Transverse colon (tissue), 4 donors: ENCODE data around the gene ZBTB7C. TPM values are rescaled to one million over a fixed set of nuclear protein-coding genes. Genes with fewer than 3 reads are reported as not detected.

Experiments
- DNase-seq: peaks from one replicate; pipeline ENCODE4 v3.0.0-alpha.2; 2019
- H3K27ac ChIP-seq, 4 donors: fragments of 200-600 bp; sonication (generic); 2 replicates each; pipeline ENCODE4 v1.5.1; 2016 to 2018; ENCODE audit warnings: inconsistent platforms in 4 of 4
- H3K27me3 ChIP-seq: fragments of 200-600 bp; sonication (generic); 2 replicates; pipeline ENCODE4 v1.5.1; 2017; ENCODE audit warnings: inconsistent platforms
- H3K36me3 ChIP-seq, 4 donors: fragments of 200-600 bp; sonication (generic); 2 replicates each; pipeline ENCODE4 v1.5.1; 2017 to 2019; ENCODE audit warnings: inconsistent platforms in 4 of 4
- H3K4me1 ChIP-seq, 4 donors: fragments of 200-600 bp; sonication (generic); 2 replicates each; pipeline ENCODE4 v1.5.1; 2017 to 2020; ENCODE audit warnings: inconsistent platforms in 4 of 4
- H3K4me3 ChIP-seq, 4 donors: fragments of 200-600 bp; sonication (generic); 1 replicate in 1 of 4; 2 replicates in 3 of 4; pipeline versions ENCODE4 v1.5.1 to v1.6.1; 2017 to 2019; ENCODE audit warnings: inconsistent platforms in 4 of 4
- H3K9me3 ChIP-seq, 2 donors: fragments of 200-600 bp; sonication (generic); 2 replicates each; pipeline ENCODE4 v1.5.1; 2017 to 2019; ENCODE audit warnings: inconsistent platforms in 2 of 2
- CTCF ChIP-seq, 5 experiments: fragments of 200-600 bp in 3 of 5; fragments of 450-650 bp in 2 of 5; sonication (generic) in 3 of 5; IDR thresholded peaks; 1 replicate in 2 of 5; 2 replicates in 3 of 5; pipeline ENCODE4 v1.5.1; 2016 to 2017; ENCODE audit warnings: antibody characterized with exemption in 5 of 5, inconsistent platforms in 3 of 5, mild to moderate bottlenecking in 2 of 5, moderate library complexity in 1 of 5
- EP300 ChIP-seq: sonication (generic); formaldehyde crosslinking; IDR thresholded peaks from one replicate; pipeline ENCODE4 v1.6.1; 2017; ENCODE audit warnings: antibody characterized with exemption, low read depth
- POLR2A ChIP-seq: fragments of 450-650 bp; IDR thresholded peaks from one replicate; pipeline ENCODE4 v1.6.1; 2016; ENCODE audit warnings: antibody characterized with exemption, mild to moderate bottlenecking, moderate library complexity
- POLR2AphosphoS5 ChIP-seq, 3 donors: sonication (generic); formaldehyde crosslinking; IDR thresholded peaks; one replicate each; pipeline ENCODE4 v1.6.1; 2016; ENCODE audit warnings: antibody characterized with exemption in 3 of 3
- WGBS, 2 donors: methylation state at CpG; one replicate each; pipeline ENCODE4 v1.1.5; 2018; ENCODE audit warnings: low coverage in 1 of 2; 5-methylcytosine and 5-hydroxymethylcytosine counted together
- in situ Hi-C, 4 donors: fragments of 200-750 bp; cut with MboI; loops; one replicate each; pipeline versions ENCODE4 v1.15.0 to v1.15.1; 2017; ENCODE audit warnings: low sequenced_read_pairs in 3 of 4, low pct_ligation_motif_present in 1 of 4, low pct_unique_long_range_greater_than_20kb in 1 of 4
- intact Hi-C: fragments of 100-400 bp; cut with DNase I; formaldehyde crosslinking; loops from one replicate; pipeline ENCODE4 v1.15.1; 2023; ENCODE audit warnings: low total_unique reads
- total RNA-seq, 4 donors: library from RNA; depleted of rRNA; stranded (reverse); fragments of >200 nt; gene quantifications; one replicate each; pipeline ENCODE4 v1.1.0, GENCODE V29; 2016

ZBTB7C gene
- total RNA-seq, 4 donors from 2014 or later = 38.4 to 81.2 (median 47.5) TPM

GRCh38 chr18:48051945-48052840 is 357.0 kb downstream of the ZBTB7C start:
- intact Hi-C loops = no loop called here
- 77 to 81% methylated on average over 3 to 8 of the region's 8 CpGs for WGBS, 2 donors
- no peaks in the 10 kb centered on the region for H3K27me3 ChIP-seq
- no peaks in the 10 kb centered on the region for H3K9me3 ChIP-seq
- no peak overlapping the region for H3K4me3 ChIP-seq
- in situ Hi-C loops = no loop called here
- no peak for TF ChIP-seq POLR2A
- TF ChIP-seq EP300 = no peak
- no peak for TF ChIP-seq POLR2AphosphoS5 (IDR thresholded peaks at IDR 0.05)
- TF ChIP-seq CTCF (IDR thresholded peaks at IDR 0.05) = no peak
- DNase-seq = no peak
- H3K27ac ChIP-seq = no peak overlapping the region
- peaks cover 0 to 29% (median 13%) of the 10 kb centered on the region in 4 donors for H3K4me1 ChIP-seq
- no peaks in the 10 kb centered on the region for H3K36me3 ChIP-seq

DNA sequence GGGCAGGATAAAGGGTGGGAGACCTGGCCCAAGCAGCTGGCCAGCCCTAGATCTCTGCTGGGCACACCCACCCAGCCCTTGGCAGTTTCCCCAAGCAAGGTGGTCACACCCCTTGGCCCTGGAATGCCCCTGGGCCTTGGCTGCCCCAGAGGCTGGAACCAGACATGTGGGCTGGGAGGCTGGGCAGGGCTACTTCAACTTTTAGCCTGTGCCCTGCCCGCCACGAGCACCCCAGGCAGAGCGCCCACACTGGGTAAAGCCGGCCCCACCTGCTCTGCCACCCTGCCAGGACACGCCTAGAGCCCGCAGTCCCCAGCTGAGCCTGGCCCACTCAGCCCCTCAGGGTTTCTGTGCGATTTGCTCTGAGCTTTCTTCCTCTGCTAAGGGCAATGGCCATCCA is 359.0 kb downstream of the ZBTB7C start:
- intact Hi-C loops (no loop called here), in situ Hi-C loops (no loop called here)
- no peak overlapping the region for H3K4me3 ChIP-seq
- H3K27me3 ChIP-seq = no peaks in the 10 kb centered on the region
- H3K36me3 ChIP-seq = no peaks in the 10 kb centered on the region
- H3K9me3 ChIP-seq = no peaks in the 10 kb centered on the region
- peak; percentile 38 for DNase-seq
- TF ChIP-seq POLR2A (no peak), POLR2AphosphoS5 (IDR thresholded peaks at IDR 0.05) (no peak), EP300 (no peak), CTCF (IDR thresholded peaks at IDR 0.05) (no peak)
- peak overlapping the region in 3 of 4 donors; percentile 1 to 29 (median 22) for H3K27ac ChIP-seq
- WGBS, 2 donors = 50% methylated on average over 7 of the region's 7 CpGs; no CpG with 5 or more reads in 1 of the 2 donors
- H3K4me1 ChIP-seq = peaks cover 0 to 29% (median 13%) of the 10 kb centered on the region in 4 donors

- Histone ChIP-seq H3K27ac (peak overlapping the region in 2 of 4 donors; percentile 1 to 22), H3K36me3 (no peaks in the 10 kb centered on the region), H3K4me1 (peaks cover 0 to 27% (median 12%) of the 10 kb centered on the region in 4 donors), H3K27me3 (no peaks in the 10 kb centered on the region), H3K9me3 (no peaks in the 10 kb centered on the region), H3K4me3 (no peak overlapping the region)
- WGBS, 2 donors = 47% methylated on average over 5 of the region's 5 CpGs; no CpG with 5 or more reads in 1 of the 2 donors
- intact Hi-C loops = no loop called here
- TF ChIP-seq CTCF (IDR thresholded peaks at IDR 0.05) = no peak
- no peak for TF ChIP-seq POLR2A
- no peak for TF ChIP-seq EP300
- no peak for TF ChIP-seq POLR2AphosphoS5 (IDR thresholded peaks at IDR 0.05)
- DNase-seq = peak; percentile 24
- in situ Hi-C loops = loop anchor here in 2 of 4 donors (25.0 kb wide), 1 partner anchor 288 kb away; no protein-coding TSS in a partner anchor
Observed at GRCh38 chr18:48049757-48050156, 359.4 kb downstream of the ZBTB7C start.

GRCh38 chr18:48048251-48048650 is 360.9 kb downstream of the ZBTB7C start:
- no peaks in the 10 kb centered on the region for H3K36me3 ChIP-seq
- intact Hi-C loops (no loop called here), in situ Hi-C loops (loop anchor here in 2 of 4 donors (25.0 kb wide), 1 partner anchor 289 kb away; no protein-coding TSS in a partner anchor)
- H3K4me3 ChIP-seq = no peak overlapping the region
- no peak for DNase-seq
- H3K27ac ChIP-seq = no peak overlapping the region
- TF ChIP-seq POLR2A (no peak), CTCF (IDR thresholded peaks at IDR 0.05) (no peak), EP300 (no peak), POLR2AphosphoS5 (IDR thresholded peaks at IDR 0.05) (no peak)
- H3K27me3 ChIP-seq = no peaks in the 10 kb centered on the region
- no peaks in the 10 kb centered on the region for H3K9me3 ChIP-seq
- 87% methylated on average over 3 of the region's 3 CpGs; no CpG with 5 or more reads in 1 of the 2 donors for WGBS, 2 donors
- peaks cover 0 to 12% (median 7%) of the 10 kb centered on the region in 4 donors for H3K4me1 ChIP-seq
